SHP77 treated with DMSO at 0.1 percent for 48 hours (cell line): ENCODE results near the gene COL8A2.
A peak's percentile ranks its signal among the peaks of the same experiment; 100 is the strongest.

Experiments used
- DNase-seq: peaks from one replicate; lab custom pipeline; 2025; lab: John Stamatoyannopoulos, UW

Gene COL8A2

GRCh38 chr1:36089393-36090121 is 35.5 kb downstream of the COL8A2 start:
- no peak for DNase-seq

GRCh38 chr1:36088577-36089392 is 36.2 kb downstream of the COL8A2 start, which contains the start of gene ADPRS:
Gene ADPRS, plus strand, starts transcription at chr1:36088892. Its CDS starts 13 bp downstream, at chr1:36088905.
- DNase-seq = peak; percentile 51

GRCh38 chr1:36088265-36088576 is 36.8 kb downstream of the COL8A2 start:
- no peak for DNase-seq

GRCh38 chr1:36087233-36088123 is 37.5 kb downstream of the COL8A2 start:
- no peak for DNase-seq

GRCh38 chr1:36086529-36087232 is 38.3 kb downstream of the COL8A2 start:
- DNase-seq = no peak

GRCh38 chr1:36085686-36086526 is 39.1 kb downstream of the COL8A2 start:
- DNase-seq = no peak

- no peak for DNase-seq
Observed at GRCh38 chr1:36085126-36085525, 39.9 kb downstream of the COL8A2 start.

- DNase-seq = no peak
Observed at GRCh38 chr1:36084497-36085115, 40.4 kb downstream of the COL8A2 start.

- no peak for DNase-seq
Observed at GRCh38 chr1:36083635-36084496, 41.2 kb downstream of the COL8A2 start, which contains the start of gene TEKT2. Gene TEKT2, plus strand, starts transcription at chr1:36084094. Its CDS starts 828 bp downstream, at chr1:36084922.

GRCh38 chr1:36083219-36083618 is 41.8 kb downstream of the COL8A2 start:
- DNase-seq = no peak

GRCh38 chr1:36081926-36082485 is 43.0 kb downstream of the COL8A2 start:
- DNase-seq = no peak

- no peak for DNase-seq
Observed at GRCh38 chr1:36080801-36081200, 44.2 kb downstream of the COL8A2 start.

GRCh38 chr1:36080236-36080635 is 44.8 kb downstream of the COL8A2 start:
- DNase-seq = no peak

- DNase-seq = no peak
Observed at GRCh38 chr1:36076979-36077573, 47.9 kb downstream of the COL8A2 start.

- DNase-seq = no peak
Observed at GRCh38 chr1:36070349-36070748, 54.7 kb downstream of the COL8A2 start.

- no peak for DNase-seq
Observed at GRCh38 chr1:36068866-36069265, 56.2 kb downstream of the COL8A2 start.

- DNase-seq = no peak
Observed at GRCh38 chr1:36067871-36068270, 57.2 kb downstream of the COL8A2 start.

- no peak for DNase-seq
Observed at GRCh38 chr1:36062315-36062714, 62.7 kb downstream of the COL8A2 start.

GRCh38 chr1:36055706-36056105 is 69.3 kb downstream of the COL8A2 start:
- DNase-seq = no peak
